Astrocyte (in vitro differentiated cells and primary cell): ENCODE data around the gene C19orf33.

Experiments
- CTCF ChIP-seq: IDR thresholded peaks from 2 replicates; pipeline ENCODE4 v1.5.1; 2011; ENCODE audit warnings: low read depth, mild to moderate bottlenecking, inconsistent platforms, low read length, moderate library complexity; ENCODE audit not compliant: insufficient read depth
- EZH2 ChIP-seq: IDR thresholded peaks from 2 replicates; pipeline ENCODE4 v1.6.1; 2012; ENCODE audit warnings: mild to moderate bottlenecking, low read length, inconsistent platforms; ENCODE audit not compliant: insufficient read depth

- TF ChIP-seq EZH2, result no peak
- TF ChIP-seq CTCF, result no peak
Observed at GRCh38 chr19:38303517-38304351, at the start of gene C19orf33.
